ENCODE results near the gene PLXNC1.
"Not testable (repeated sequence)": the region's sequence is repeated elsewhere in the genome, so short reads cannot be mapped to it uniquely, and the experiment has no call there.

Gene PLXNC1

GRCh38 chr12:94308612-94309011 is 160.2 kb downstream of the PLXNC1 start:
- DNase-seq = no peak

- DNase-seq = no peak
These were observed 161.0 kb downstream of the PLXNC1 start for GRCh38 chr12:94309373-94309772.

DNA sequence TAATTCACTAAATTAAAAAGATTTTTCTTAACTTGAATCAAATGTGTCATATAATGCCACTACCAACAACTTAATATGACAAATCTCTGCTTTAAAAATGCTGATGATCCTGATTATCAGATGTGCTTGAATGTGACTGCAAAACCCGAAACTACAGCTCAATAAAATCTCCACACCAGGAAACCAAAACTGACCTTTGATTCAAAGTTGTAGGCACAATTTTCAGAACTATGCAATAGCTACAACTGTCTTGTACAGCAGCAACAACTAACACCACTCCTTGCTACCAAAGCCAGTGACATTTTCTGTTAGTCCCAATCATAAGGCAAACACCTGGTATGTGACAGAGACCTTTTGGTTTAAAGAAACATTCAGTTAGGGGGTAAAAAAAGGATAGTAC is 164.0 kb downstream of the PLXNC1 start:
- DNase-seq = no peak

GRCh38 chr12:94316600-94316999 is 168.2 kb downstream of the PLXNC1 start:
- DNase-seq = not testable (repeated sequence)

DNA sequence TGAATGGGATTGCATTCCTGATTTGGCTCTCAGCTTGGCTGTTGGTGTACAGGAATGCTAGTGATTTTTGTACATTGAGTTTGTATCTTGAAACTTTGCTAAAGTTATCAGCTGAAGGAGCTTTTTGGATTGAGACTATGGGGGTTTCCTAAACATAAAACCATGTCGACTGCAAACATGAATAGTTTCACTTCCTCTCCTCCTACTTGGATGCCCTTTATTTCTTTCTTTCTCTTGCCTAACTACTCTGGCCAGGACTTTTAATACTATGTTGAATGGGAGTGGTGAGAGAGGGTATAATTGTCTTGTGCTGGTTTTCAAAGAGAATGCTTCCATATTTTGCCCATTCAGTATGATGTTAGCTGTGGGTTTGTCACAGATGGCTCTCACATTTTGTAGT is 169.8 kb downstream of the PLXNC1 start:
- no peak for DNase-seq

DNA sequence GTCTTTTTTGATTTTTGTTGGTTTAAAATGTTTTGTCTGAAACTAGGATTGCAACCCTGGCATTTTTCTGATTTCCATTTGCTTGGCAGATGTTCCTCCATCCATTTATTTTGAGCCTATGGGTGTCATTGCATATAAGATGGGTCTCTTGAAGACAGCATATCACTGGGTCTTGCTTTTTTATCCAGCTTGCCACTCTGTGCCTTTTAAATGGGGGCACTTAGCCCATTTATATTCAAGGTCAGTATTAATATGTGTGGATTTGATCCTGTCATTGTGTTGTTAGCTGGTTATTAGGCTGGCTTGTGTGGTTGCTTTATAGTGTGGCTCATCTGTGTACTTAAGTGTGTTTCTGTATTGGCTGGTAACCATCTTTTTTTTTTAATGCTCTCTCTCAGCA is 171.7 kb downstream of the PLXNC1 start:
- no peak for DNase-seq

GRCh38 chr12:94322346-94322745 is 174.0 kb downstream of the PLXNC1 start:
- no peak for DNase-seq

GRCh38 chr12:94326234-94326633 is 177.9 kb downstream of the PLXNC1 start:
- DNase-seq = no peak

GRCh38 chr12:94326727-94327126 is 178.3 kb downstream of the PLXNC1 start:
- peak; percentile 23 for DNase-seq

GRCh38 chr12:94327809-94328208 is 179.4 kb downstream of the PLXNC1 start:
- no peak for DNase-seq

DNA sequence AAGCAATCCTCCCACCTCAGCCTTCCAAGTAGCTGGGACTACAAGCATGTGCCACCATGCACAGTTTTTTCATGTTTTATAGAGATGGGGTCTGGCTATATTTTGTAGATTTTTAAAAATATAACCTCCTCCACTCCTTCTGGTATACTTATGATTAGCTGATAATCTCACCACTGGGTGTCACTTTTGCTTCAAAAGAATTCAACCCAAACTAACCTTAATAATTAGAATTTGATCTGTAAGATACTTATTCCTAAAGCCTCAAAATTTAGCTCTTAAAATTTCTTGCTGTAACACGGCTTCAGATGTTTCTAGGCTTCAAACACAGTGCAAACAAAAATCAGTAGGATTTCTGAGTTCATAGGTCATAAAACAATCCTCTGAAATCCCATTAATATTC is 181.0 kb downstream of the PLXNC1 start:
- peak; percentile 28 for DNase-seq

DNA sequence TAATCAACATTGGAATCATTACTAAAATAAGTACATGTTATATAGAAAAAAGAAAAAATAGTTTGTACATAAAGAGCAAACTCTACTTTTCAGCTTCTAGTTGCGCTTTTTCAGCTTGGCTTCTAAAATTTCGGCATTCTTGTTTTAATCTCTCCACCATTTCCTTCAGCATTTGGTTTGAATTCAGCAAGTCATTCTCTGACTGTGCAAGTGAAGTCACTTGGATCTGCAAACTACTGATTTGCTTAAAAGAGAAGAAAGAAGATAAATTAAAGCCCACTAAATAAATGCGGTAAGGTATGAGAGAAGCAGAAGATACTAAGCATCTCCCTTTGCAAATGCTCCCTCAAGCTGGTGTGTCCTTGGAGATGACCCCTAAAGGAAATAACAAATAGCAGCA is 185.0 kb downstream of the PLXNC1 start:
- DNase-seq = peak; percentile 60

GRCh38 chr12:94336211-94336925 is 188.0 kb downstream of the PLXNC1 start:
- DNase-seq = no peak

DNA sequence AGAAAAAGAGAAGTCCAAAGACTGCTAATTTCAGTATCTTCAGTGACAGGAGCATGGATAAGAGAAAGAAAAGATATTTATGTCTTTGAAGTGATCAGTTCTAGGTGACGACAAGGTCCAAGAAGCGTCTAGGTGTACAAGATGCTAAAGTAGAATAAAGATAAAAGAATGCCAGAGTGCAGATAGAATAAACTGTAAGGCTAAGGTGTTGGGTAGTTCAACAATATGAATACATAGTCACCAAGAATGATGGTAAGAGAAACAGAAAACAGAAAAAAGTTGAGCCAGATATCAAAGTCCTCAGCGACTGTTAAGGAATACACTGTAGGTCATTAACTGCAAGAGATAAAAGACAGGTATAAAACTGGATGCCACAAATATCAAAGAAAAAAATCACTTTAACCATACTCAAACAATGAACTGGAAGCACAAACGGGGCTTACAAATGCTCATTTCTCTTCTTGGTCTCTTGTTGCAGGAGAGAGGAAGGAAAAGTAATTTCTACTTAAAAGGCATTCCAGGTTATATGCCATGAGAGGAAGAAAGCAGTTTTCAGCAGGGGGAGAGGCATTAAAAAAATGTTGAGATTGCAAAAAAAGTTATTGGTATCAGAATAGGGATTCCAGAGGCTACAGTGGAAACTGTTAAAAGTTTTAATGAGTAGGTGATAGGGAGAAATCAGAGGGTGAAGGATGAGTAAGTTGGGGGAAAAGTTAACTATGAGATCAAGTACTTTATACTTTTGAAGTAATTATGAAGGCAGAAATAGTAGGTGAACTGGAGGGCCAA is 189.8 kb downstream of the PLXNC1 start:
- no peak for DNase-seq

- DNase-seq = no peak
These were observed 192.2 kb downstream of the PLXNC1 start for GRCh38 chr12:94340573-94340972.

- peak; percentile 8 for DNase-seq
These were observed 204.8 kb downstream of the PLXNC1 start for GRCh38 chr12:94353130-94353529.
